Heart right ventricle (tissue), 16 donors: ENCODE measurements around the gene CHSY1. TPM values are rescaled to one million over a fixed set of nuclear protein-coding genes. Genes with fewer than 3 reads are reported as not detected.

Source experiments
- ATAC-seq, 8 donors: fragments of 200-7000 bp; cut with Tn5 transposase; one replicate each; pipeline ENCODE4 v1.9.1; 2020; ENCODE audit warnings: mild to moderate bottlenecking in 8 of 8, moderate library complexity in 8 of 8, moderate number of reproducible peaks in 1 of 8
- DNase-seq, 2 donors: peaks; one replicate each; pipeline ENCODE4 v3.0.0-alpha.2; 2020
- H3K27ac ChIP-seq, 10 donors: fragments of 200-600 bp; sonication (generic) in 2 of 10; one replicate each; pipeline versions ENCODE4 v1.5.0 to v1.8.0; 2020 to 2022; ENCODE audit warnings: mild to moderate bottlenecking in 3 of 10
- H3K27me3 ChIP-seq, 7 donors: fragments of 200-600 bp; one replicate each; pipeline ENCODE4 v1.8.0; 2021 to 2022; ENCODE audit warnings: mild to moderate bottlenecking in 2 of 7
- H3K36me3 ChIP-seq, 9 donors: fragments of 200-600 bp; sonication (generic) in 1 of 9; one replicate each; pipeline versions ENCODE4 v1.5.0 to v1.8.0; 2020 to 2022; ENCODE audit warnings: mild to moderate bottlenecking in 2 of 9
- H3K4me1 ChIP-seq, 9 donors: fragments of 200-600 bp; sonication (generic) in 1 of 9; one replicate each; pipeline versions ENCODE4 v1.5.0 to v1.8.0; 2020 to 2022; ENCODE audit warnings: mild to moderate bottlenecking in 4 of 9
- H3K4me3 ChIP-seq, 10 donors: fragments of 200-600 bp; sonication (generic) in 2 of 10; one replicate each; pipeline versions ENCODE4 v1.5.0 to v1.8.0; 2020 to 2022; ENCODE audit warnings: mild to moderate bottlenecking in 7 of 10, moderate library complexity in 2 of 10
- H3K9me3 ChIP-seq, 11 donors: fragments of 200-600 bp in 10 of 11; sonication (generic) in 2 of 11; one replicate each; pipeline versions ENCODE4 v1.5.0 to v1.8.0; 2013 to 2022; ENCODE audit warnings: mild to moderate bottlenecking in 2 of 11, control low read depth in 1 of 11, moderate library complexity in 1 of 11
- WGBS, 2 donors: extraction: QIAGEN DNeasy Blood & Tissue Kit; methylation state at CpG; one replicate each; pipeline ENCODE4 v1.1.7; 2013; ENCODE audit warnings: inconsistent platforms in 1 of 2; 5-methylcytosine and 5-hydroxymethylcytosine counted together
- intact Hi-C, 10 donors: fragments of 100-400 bp; cut with DNase I; formaldehyde crosslinking; loops; one replicate each; pipeline versions ENCODE4 v1.11.1 to v1.14.2; 2022
- polyA plus RNA-seq, 2 donors: library from polyadenylated mRNA; stranded (reverse); fragments of 200-250 nt; gene quantifications; one replicate each; pipeline ENCODE4 v1.2.3, GENCODE V29; 2013
- total RNA-seq, 10 donors: library from RNA; stranded (reverse); fragmentation: NEBNext Ultra II Directional in 3 of 10; extraction: Animal tissue kit (Norgen Biotek cat#: 25700) in 3 of 10; gene quantifications; one replicate each; pipeline versions ENCODE4 v1.2.1 to v1.2.4, GENCODE V29; 2021 to 2023
- TF ChIP-seq, protein P1 (sequence below), 9 donors: fragments of 200-600 bp; sonication (generic) in 2 of 9; IDR thresholded peaks; one replicate each; pipeline versions ENCODE4 v1.5.0 to v1.8.0; 2021 to 2022; ENCODE audit warnings: antibody characterized with exemption in 9 of 9, mild to moderate bottlenecking in 5 of 9, moderate library complexity in 1 of 9
- donor health status: Arrhythmogenic right ventricular cardiomyopathy.
- donor health status: ischemic (EF 13 %, LVEDD 7.1; RV severe dilation, severe dysfunction).
- donor health status: healthy with polysubstance abuse.
- donor health status: DM: no; HTN: yes; CAD: no.
- donor health status: DM: no; HTN: no; CAD: no.
- donor health status: ischemic (EF 25% LVEDD 6.9; RV normal size, moderate dysfunction).
- donor health status: ischemic (EF 25% LVEDD 5.7; RV mildly dilated, moderate dysfunction).
- donor health status: healthy.
- donor health status: DM: yes; HTN: yes; CAD: no.
- donor health status: Ischemic cardiomyopathy.
- donor health status: ischemic (EF 35%, LVEDD 5.7; RV mildly dilated, moderate dysfunction).
- donor health status: nonischemic (EF 11% LVEDD 7.7; RV severe dilation, severe dysfunction).
- donor health status: DM: yes; HTN: yes; CAD: no.
- donor health status: PGD.
- donor health status: ischemic (EF 29% LVEDD 5.4; RV normal size, mild dysfunction).
- donor health status: nonischemic (EF 23%, LVEDD 6.1; RV moderate dilation, normal function).

Gene CHSY1
- total and polyA plus RNA-seq, 12 donors = 6.9 to 35.1 (median 14.6) TPM

DNA sequence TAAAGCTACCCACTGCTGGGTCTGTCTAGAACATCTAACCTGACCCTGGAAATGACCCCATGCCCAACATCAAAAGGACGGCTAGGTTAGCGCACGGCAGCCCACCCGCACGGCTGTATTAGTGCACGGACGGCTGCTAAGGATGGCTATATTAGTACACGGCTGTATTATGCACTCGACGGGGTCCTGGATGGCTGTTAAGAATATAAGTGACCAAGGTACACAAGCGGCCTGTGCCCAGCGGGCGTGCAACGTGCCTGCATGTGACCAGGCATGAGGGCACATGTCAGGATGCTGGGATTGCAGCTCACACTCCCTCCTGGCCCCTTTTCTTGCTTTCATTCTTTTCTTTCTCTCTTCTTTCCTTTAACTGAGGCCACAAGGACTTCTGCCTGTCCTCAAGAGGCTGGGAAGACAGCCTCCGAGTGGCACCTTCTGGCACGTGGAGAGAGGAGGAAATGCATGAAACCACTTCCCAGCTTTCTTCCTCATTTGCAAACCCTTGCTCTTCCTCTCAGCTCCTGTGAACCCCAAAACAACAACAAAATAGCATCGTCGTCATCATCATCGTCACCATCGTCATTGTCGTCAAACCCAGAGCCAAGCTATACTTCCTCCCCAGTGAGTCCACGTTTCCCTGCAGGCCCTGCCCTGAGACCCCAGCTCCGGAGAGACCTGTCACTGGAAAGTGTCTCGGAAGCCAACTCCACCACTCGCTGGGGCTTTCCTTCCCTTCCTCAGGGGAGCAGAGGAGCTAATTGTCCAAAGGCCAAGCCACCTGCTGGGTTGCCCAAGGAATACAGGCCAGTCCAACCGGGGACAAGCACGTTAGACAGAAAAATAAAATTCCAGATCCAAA is 101.8 kb downstream of the CHSY1 start:
- intact Hi-C loops = no loop called here
- Histone ChIP-seq H3K9me3 (no peaks in the 10 kb centered on the region), H3K36me3 (no peaks in the 10 kb centered on the region), H3K27me3 (no peaks in the 10 kb centered on the region), H3K27ac (peak overlapping the region in 1 of 10 donors; percentile 76), H3K4me3 (no peak overlapping the region), H3K4me1 (peaks cover 10 to 32% (median 19%) of the 10 kb centered on the region in 9 donors)
- TF ChIP-seq, protein P1, sequence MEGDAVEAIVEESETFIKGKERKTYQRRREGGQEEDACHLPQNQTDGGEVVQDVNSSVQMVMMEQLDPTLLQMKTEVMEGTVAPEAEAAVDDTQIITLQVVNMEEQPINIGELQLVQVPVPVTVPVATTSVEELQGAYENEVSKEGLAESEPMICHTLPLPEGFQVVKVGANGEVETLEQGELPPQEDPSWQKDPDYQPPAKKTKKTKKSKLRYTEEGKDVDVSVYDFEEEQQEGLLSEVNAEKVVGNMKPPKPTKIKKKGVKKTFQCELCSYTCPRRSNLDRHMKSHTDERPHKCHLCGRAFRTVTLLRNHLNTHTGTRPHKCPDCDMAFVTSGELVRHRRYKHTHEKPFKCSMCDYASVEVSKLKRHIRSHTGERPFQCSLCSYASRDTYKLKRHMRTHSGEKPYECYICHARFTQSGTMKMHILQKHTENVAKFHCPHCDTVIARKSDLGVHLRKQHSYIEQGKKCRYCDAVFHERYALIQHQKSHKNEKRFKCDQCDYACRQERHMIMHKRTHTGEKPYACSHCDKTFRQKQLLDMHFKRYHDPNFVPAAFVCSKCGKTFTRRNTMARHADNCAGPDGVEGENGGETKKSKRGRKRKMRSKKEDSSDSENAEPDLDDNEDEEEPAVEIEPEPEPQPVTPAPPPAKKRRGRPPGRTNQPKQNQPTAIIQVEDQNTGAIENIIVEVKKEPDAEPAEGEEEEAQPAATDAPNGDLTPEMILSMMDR (IDR thresholded peaks at IDR 0.05) = no peak
- ATAC-seq (peak in 1 of 8 donors; percentile 16), DNase-seq (no peak)
- 83 to 85% methylated on average over 27 of the region's 27 CpGs for WGBS, 2 donors

DNA sequence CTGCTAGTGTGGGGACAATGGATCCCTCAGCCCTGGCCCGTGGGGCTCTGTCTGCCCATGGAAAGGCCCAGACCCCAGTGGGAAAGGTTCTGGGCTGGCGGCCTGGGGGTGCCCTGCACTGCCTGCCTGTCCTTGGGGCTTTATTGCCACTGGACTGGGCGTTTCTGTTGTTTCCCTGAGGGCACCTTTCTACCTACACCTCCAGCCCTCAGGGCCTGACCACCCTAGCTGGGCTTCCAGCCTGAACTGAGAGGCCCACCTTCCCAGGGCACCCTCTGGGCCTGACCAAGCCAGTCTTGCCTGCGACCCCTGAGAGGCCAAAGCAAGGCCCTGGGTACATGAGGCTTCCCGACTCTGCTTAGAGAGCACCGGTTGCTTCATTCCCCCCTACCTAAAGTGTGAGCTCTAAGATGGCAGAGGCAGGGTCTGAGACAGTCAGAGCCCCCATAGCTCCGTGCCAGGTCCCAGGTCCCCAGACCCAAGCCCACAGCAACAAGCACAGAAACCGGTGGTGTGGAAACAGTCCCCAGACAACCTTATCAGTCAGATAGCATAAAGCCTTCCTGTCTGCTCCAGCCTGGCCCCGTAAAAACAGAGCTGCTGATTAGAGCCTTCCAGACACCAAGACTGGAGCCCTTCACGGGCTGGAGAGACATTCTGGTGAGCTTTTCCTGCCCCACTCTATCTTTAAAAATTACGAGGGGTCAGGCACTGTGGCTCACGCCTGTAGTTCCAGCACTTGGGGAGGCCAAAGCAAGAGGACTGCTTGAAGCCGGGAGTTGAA is 102.8 kb downstream of the CHSY1 start:
- no peak for DNase-seq

DNA sequence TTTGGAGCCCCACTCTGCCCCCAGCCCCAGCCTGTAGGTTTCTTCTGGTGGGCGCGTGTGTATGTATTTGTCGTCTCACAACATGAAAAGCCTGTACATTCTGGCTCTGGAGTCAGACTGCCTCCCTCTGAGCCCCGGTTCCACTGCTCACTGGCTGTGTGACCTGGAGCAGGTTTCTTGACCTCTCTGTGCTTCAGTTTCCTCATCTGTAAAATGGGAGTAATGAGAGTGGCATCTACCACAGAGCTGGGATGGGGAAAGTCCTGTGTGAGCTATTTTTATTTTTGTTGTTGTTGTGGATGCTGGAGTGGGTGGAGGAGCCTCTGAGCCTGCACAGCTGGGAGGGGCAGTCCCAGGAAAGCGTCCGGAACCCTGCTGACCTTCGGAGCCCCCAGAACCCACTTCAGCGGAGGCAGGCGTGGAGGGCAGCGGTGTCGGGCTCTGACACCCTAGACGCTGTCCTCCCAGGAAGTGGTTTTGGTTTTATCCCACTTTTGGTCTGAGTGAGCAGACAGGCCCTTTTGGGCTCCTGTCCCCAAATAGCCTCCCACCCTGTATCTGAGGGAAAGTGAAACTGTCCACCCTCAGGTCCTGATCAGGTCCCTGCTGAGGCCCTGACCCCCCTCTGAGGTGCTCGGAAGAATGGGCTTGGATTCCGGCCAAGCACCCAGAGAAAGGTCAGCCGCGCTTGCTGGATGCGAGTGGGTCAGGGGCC is 103.5 kb downstream of the CHSY1 start:
- Histone ChIP-seq H3K36me3 (no peaks in the 10 kb centered on the region), H3K27ac (peak overlapping the region in 7 of 10 donors; percentile 32 to 64 (median 45)), H3K9me3 (no peaks in the 10 kb centered on the region), H3K4me1 (peaks cover 10 to 32% (median 19%) of the 10 kb centered on the region in 9 donors), H3K27me3 (no peaks in the 10 kb centered on the region), H3K4me3 (no peak overlapping the region)
- TF ChIP-seq, protein P1 (IDR thresholded peaks at IDR 0.05) = no peak
- 77 to 79% methylated on average over 17 of the region's 17 CpGs for WGBS, 2 donors
- DNase-seq (no peak), ATAC-seq (peak in 6 of 8 donors; percentile 21 to 75 (median 38))
- intact Hi-C loops = no loop called here

More for the DNA sequence above, 102.8 kb downstream of the CHSY1 start:
- peak in 7 of 8 donors; percentile 59 to 85 (median 79) for ATAC-seq
- H3K9me3 ChIP-seq = no peaks in the 10 kb centered on the region
- no peak overlapping the region for H3K4me3 ChIP-seq
- 45 to 58% methylated on average over 13 of the region's 13 CpGs for WGBS, 2 donors
- no peaks in the 10 kb centered on the region for H3K36me3 ChIP-seq
- peaks cover 10 to 32% (median 19%) of the 10 kb centered on the region in 9 donors for H3K4me1 ChIP-seq
- H3K27ac ChIP-seq = peak overlapping the region in 7 of 10 donors; percentile 32 to 64 (median 45)
- intact Hi-C loops = no loop called here
- TF ChIP-seq, protein P1 (IDR thresholded peaks at IDR 0.05) = no peak
- H3K27me3 ChIP-seq = no peaks in the 10 kb centered on the region

DNA sequence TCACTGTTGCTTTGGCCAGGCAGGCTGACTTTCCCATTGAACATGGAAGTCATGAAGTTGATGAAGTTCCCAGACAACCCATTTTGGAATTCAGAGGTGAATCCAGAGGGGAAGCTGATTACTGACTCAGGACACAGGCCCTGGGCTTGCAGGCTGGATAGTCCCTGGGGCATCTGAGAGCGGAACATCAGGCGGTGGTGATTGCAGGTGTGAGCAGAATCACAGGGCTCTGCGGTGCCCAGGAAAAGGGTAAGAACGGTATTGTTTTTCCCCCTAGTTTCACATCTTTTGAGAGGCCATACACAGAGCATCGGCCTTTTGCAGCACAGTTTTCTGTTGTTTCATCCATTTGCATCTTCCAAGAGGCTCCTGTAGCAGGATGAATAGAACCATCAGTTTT is 104.7 kb downstream of the CHSY1 start:
- DNase-seq (no peak), ATAC-seq (no peak)
- Histone ChIP-seq H3K27ac (no peak overlapping the region), H3K4me1 (peaks cover 10 to 32% (median 19%) of the 10 kb centered on the region in 9 donors), H3K27me3 (no peaks in the 10 kb centered on the region), H3K9me3 (no peaks in the 10 kb centered on the region), H3K36me3 (no peaks in the 10 kb centered on the region), H3K4me3 (no peak overlapping the region)
- WGBS, 2 donors = 77 to 78% methylated on average over 5 of the region's 5 CpGs
- intact Hi-C loops = no loop called here
- TF ChIP-seq, protein P1 (IDR thresholded peaks at IDR 0.05) = no peak
